Mesendoderm (in vitro differentiated cells): Measurements from ENCODE around the gene TEX14.

Experiments
- DNase-seq: peaks from one replicate; pipeline ENCODE4 v3.0.0; 2013
- H2AK5ac ChIP-seq: 2 replicates; pipeline ENCODE4 v1.6.1; 2013; ENCODE audit warnings: low read length, inconsistent platforms
- H2BK120ac ChIP-seq: 2 replicates; pipeline ENCODE4 v1.6.1; 2013; ENCODE audit warnings: low read depth, mild to moderate bottlenecking, low read length, moderate library complexity, mixed read lengths
- H2BK15ac ChIP-seq: replicated peaks from 2 replicates; pipeline ENCODE4 v1.6.1; 2013; ENCODE audit warnings: low read depth, mild to moderate bottlenecking, moderate library complexity
- H2BK5ac ChIP-seq: 2 replicates; pipeline ENCODE4 v1.6.1; 2013; ENCODE audit warnings: low read length, inconsistent platforms
- H3K18ac ChIP-seq: 2 replicates; pipeline ENCODE4 v1.6.1; 2013; ENCODE audit warnings: mild to moderate bottlenecking, low read length, mixed read lengths
- H3K23ac ChIP-seq: one replicate; pipeline ENCODE4 v1.6.1; 2013; ENCODE audit warnings: low read length
- H3K27ac ChIP-seq: 2 replicates; pipeline ENCODE4 v1.5.1; 2013; ENCODE audit warnings: low read depth, mild to moderate bottlenecking, inconsistent platforms, low read length, moderate library complexity
- H3K27me3 ChIP-seq: 2 replicates; pipeline ENCODE4 v1.6.1; 2013; ENCODE audit warnings: low read length, control low read depth, mild to moderate bottlenecking, inconsistent platforms; ENCODE audit not compliant: insufficient read depth, poor library complexity
- H3K36me3 ChIP-seq: 2 replicates; pipeline ENCODE4 v1.6.1; 2013; ENCODE audit warnings: low read length, inconsistent platforms; ENCODE audit not compliant: control insufficient read depth, insufficient read depth
- H3K4ac ChIP-seq: one replicate; pipeline ENCODE4 v1.6.1; 2013; ENCODE audit warnings: low read depth, mild to moderate bottlenecking, low read length, moderate library complexity
- H3K4me1 ChIP-seq: 2 replicates; pipeline ENCODE4 v1.6.1; 2013; ENCODE audit warnings: low read depth, low read length, inconsistent platforms; ENCODE audit not compliant: control insufficient read depth
- H3K4me2 ChIP-seq: 2 replicates; pipeline ENCODE4 v1.6.1; 2013; ENCODE audit warnings: low read length
- H3K4me3 ChIP-seq: 2 replicates; pipeline ENCODE4 v1.5.1; 2013; ENCODE audit warnings: mild to moderate bottlenecking, low read length
- H3K56ac ChIP-seq: one replicate; pipeline ENCODE4 v1.6.1; 2013; ENCODE audit warnings: low read length
- H3K79me1 ChIP-seq: 2 replicates; pipeline ENCODE4 v1.6.1; 2013; ENCODE audit warnings: low read length, inconsistent platforms
- H3K79me2 ChIP-seq: 2 replicates; pipeline ENCODE4 v1.6.1; 2013; ENCODE audit warnings: mild to moderate bottlenecking, low read length; ENCODE audit not compliant: control insufficient read depth, insufficient read depth
- H3K9ac ChIP-seq: 2 replicates; pipeline ENCODE4 v1.6.1; 2013; ENCODE audit warnings: low read length, inconsistent platforms
- H4K5ac ChIP-seq: one replicate; pipeline ENCODE4 v1.6.1; 2013; ENCODE audit warnings: low read length
- H4K8ac ChIP-seq: one replicate; pipeline ENCODE4 v1.6.1; 2013; ENCODE audit warnings: low read depth, mild to moderate bottlenecking, control low read depth, low read length, moderate library complexity
- WGBS: extraction: QIAGEN DNeasy Blood & Tissue Kit; methylation state at CpG from one replicate; pipeline ENCODE4 v1.1.7; 2013; ENCODE audit warnings: low lambda C conversion rate, missing lambda C conversion rate; ENCODE audit not compliant: insufficient coverage; ENCODE audit errors: extremely low coverage; 5-methylcytosine and 5-hydroxymethylcytosine counted together

The TEX14 gene

DNA sequence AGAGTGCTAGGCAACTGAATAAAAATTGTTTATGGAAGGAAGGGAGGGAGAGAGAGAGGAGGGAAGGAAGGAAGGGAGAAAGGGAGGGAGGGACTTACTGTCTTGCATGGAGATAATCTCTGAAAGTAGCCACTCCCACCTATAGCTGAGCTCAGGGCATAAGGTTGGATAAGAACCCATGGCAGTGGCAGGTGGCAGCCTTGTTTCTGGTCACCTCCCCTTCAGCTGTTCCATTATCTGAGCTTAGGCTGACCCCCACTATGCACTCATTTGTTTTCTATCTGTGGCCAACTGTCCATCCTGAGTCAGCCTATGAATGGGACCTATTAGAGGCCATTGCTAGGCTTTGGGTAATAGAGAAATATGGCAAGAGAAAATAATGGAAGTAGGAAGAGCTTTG is 152.1 kb downstream of the TEX14 start:
- Histone ChIP-seq H3K79me1 (no peaks in the 10 kb centered on the region), H3K79me2 (no peaks in the 10 kb centered on the region), H3K4me1 (no peaks in the 10 kb centered on the region), H2AK5ac (no peak overlapping the region), H3K4ac (no peak overlapping the region), H3K18ac (no peak overlapping the region), H2BK5ac (no peak overlapping the region), H3K36me3 (no peaks in the 10 kb centered on the region), H4K5ac (no peak overlapping the region), H2BK15ac (no peak overlapping the region), H2BK120ac (no peak overlapping the region), H3K27ac (no peak overlapping the region), H3K9ac (no peak overlapping the region), H3K23ac (no peak overlapping the region), H3K27me3 (no peaks in the 10 kb centered on the region), H3K4me2 (no peak overlapping the region), H4K8ac (no peak overlapping the region), H3K4me3 (no peak overlapping the region), H3K56ac (no peak overlapping the region)
- no peak for DNase-seq

DNA sequence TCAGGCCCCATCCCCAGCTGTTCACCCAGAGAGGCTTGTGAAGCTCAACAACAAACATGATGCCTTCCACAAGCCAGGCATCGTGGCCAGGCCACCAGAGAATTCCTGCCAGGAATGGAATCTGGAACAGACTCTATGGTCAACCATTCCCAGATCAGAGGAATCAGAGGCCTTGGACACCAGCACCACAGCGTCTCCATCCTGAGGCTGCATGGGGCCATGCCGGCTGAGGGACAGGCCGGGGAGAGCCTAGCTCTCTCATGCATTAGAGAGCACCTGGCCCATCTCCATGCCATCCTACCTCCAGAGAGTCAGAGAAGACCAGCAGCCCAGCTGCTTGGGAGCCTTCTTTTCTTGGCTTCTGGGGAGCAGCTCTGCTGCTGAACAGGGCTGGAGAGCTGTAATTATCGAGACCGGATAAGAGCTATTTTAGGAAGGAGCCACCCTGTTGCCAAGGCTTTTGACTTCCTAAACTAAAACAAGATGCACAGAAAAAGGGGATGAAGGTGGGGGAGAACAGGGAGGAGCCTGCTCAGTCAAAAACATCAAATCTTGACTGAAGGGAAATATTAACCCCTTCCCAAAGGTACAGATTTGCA is 152.9 kb downstream of the TEX14 start:
- Histone ChIP-seq H3K4me3 (no peak overlapping the region), H2BK15ac (no peak overlapping the region), H3K56ac (no peak overlapping the region), H3K27me3 (no peaks in the 10 kb centered on the region), H3K9ac (no peak overlapping the region), H3K4me2 (no peak overlapping the region), H3K27ac (no peak overlapping the region), H3K36me3 (no peaks in the 10 kb centered on the region), H3K18ac (no peak overlapping the region), H2BK120ac (no peak overlapping the region), H3K79me2 (no peaks in the 10 kb centered on the region), H3K23ac (no peak overlapping the region), H4K8ac (no peak overlapping the region), H3K4me1 (no peaks in the 10 kb centered on the region), H3K4ac (no peak overlapping the region), H2AK5ac (no peak overlapping the region), H2BK5ac (no peak overlapping the region), H3K79me1 (no peaks in the 10 kb centered on the region), H4K5ac (no peak overlapping the region)
- DNase-seq: no peak
- no CpG with 5 or more reads among the region's 6 CpGs for WGBS

DNA sequence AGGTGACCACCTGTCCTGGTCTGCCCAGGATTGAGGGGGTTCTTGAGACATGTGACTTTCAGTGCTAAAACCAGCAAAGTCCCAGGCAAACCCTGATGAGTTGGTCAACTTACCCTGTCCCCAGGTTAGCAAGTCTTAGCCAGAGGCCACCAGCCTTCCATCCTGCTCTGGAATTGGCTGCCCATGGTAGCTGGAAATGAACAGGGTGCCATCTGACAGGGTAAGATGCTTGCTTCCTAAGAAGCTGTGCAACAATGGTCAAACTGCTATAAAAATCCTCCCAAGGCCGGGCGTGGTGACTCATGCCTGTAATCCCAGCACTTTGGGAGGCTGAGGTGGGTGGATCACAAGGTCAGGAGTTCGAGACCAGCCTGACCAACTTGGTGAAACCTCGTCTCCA is 154.6 kb downstream of the TEX14 start:
- Histone ChIP-seq H3K79me1 (no peaks in the 10 kb centered on the region), H3K56ac (no peak overlapping the region), H3K9ac (no peak overlapping the region), H2BK120ac (no peak overlapping the region), H3K36me3 (no peaks in the 10 kb centered on the region), H3K27me3 (no peaks in the 10 kb centered on the region), H3K4ac (no peak overlapping the region), H3K4me1 (no peaks in the 10 kb centered on the region), H2BK15ac (no peak overlapping the region), H2AK5ac (no peak overlapping the region), H4K8ac (no peak overlapping the region), H3K4me2 (no peak overlapping the region), H4K5ac (no peak overlapping the region), H3K27ac (no peak overlapping the region), H2BK5ac (no peak overlapping the region), H3K18ac (no peak overlapping the region), H3K79me2 (no peaks in the 10 kb centered on the region), H3K23ac (no peak overlapping the region), H3K4me3 (no peak overlapping the region)
- no peak for DNase-seq
- no CpG with 5 or more reads among the region's 4 CpGs for WGBS

DNA sequence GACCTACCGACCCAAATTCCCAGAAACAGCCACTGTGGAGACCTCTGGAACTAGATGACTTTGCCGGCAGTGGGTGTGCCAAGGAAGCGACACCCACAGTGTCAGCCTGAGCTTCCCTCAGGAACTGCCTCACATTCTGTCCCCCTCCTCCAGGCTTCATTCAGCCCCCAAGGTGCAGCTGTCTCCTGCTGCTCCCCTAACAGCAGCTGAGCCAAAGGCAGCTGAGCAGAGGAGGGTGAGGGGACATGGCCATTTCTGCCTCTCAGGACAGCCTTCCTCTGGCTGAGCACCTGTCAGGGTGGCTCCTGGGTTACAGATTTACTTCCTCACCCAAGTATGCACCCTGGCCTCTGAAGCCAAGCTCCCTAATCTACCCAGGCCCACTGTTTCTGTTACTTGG is 155.3 kb downstream of the TEX14 start:
- no peak for DNase-seq
- Histone ChIP-seq H3K4me3 (no peak overlapping the region), H3K56ac (no peak overlapping the region), H3K18ac (no peak overlapping the region), H2BK5ac (no peak overlapping the region), H3K36me3 (no peaks in the 10 kb centered on the region), H4K5ac (no peak overlapping the region), H3K4ac (no peak overlapping the region), H2AK5ac (no peak overlapping the region), H3K27me3 (no peaks in the 10 kb centered on the region), H3K4me1 (no peaks in the 10 kb centered on the region), H3K4me2 (no peak overlapping the region), H3K9ac (no peak overlapping the region), H3K23ac (no peak overlapping the region), H2BK15ac (no peak overlapping the region), H3K79me1 (no peaks in the 10 kb centered on the region), H3K27ac (no peak overlapping the region), H4K8ac (no peak overlapping the region), H3K79me2 (no peaks in the 10 kb centered on the region), H2BK120ac (no peak overlapping the region)
- WGBS: no CpG with 5 or more reads among the region's 3 CpGs

DNA sequence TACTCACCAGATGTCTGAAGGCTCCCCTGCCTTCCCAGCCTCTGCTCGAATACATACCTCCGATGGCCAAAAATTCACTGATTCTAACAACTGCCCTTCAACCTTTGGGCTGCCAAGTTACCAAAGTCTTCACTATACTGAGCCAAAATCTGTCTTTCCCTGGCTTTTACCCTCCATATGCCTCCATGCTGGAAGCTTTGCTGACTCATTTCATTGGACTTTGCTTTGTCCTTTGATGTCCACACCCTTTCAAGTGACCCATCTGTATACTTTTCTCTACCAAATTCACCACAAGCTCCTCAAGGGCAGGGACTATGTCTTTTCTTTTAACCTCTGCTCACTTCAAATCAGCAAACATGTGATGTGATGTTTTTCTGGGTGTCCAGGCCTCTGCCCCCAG is 156.4 kb downstream of the TEX14 start:
- Histone ChIP-seq H2BK120ac (no peak overlapping the region), H3K4ac (no peak overlapping the region), H2BK5ac (no peak overlapping the region), H3K56ac (no peak overlapping the region), H3K4me3 (no peak overlapping the region), H3K27ac (no peak overlapping the region), H2AK5ac (no peak overlapping the region), H3K23ac (no peak overlapping the region), H4K8ac (no peak overlapping the region), H2BK15ac (no peak overlapping the region), H4K5ac (no peak overlapping the region), H3K9ac (no peak overlapping the region), H3K4me1 (no peaks in the 10 kb centered on the region), H3K36me3 (no peaks in the 10 kb centered on the region), H3K18ac (no peak overlapping the region), H3K4me2 (no peak overlapping the region), H3K27me3 (no peaks in the 10 kb centered on the region), H3K79me2 (no peaks in the 10 kb centered on the region), H3K79me1 (no peaks in the 10 kb centered on the region)
- WGBS: no CpG with 5 or more reads among the region's 2 CpGs
- DNase-seq: no peak

DNA sequence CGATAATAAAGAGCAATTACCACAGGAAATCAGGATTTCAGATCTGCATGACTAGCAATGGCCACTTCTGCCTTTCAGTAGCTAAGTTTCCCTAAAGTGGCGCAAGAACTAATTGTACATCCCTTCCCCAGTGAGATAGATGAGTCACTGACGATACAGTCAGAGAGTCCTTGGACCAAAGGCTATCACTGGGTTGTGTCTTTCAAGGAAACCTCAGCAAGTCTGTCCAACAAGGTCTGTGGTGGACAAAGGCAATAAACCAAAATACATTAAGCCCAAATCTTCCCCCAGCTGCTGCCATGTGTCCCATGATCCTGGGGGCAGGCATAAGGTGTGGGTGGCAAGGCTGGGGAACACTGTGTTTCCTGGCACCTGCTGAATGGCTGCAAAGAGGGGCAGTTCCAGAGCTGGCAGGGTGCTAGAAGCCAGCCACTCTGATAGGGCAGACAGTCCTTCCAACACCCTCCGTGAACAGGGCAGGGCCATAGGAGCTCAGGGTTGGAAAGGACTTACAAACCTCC is 156.9 kb downstream of the TEX14 start:
- Histone ChIP-seq H3K18ac (no peak overlapping the region), H3K36me3 (no peaks in the 10 kb centered on the region), H2BK15ac (no peak overlapping the region), H3K9ac (no peak overlapping the region), H3K4me3 (no peak overlapping the region), H3K27ac (no peak overlapping the region), H3K4me1 (no peaks in the 10 kb centered on the region), H3K4ac (no peak overlapping the region), H3K79me2 (no peaks in the 10 kb centered on the region), H3K27me3 (no peaks in the 10 kb centered on the region), H3K56ac (no peak overlapping the region), H3K79me1 (no peaks in the 10 kb centered on the region), H2BK120ac (no peak overlapping the region), H2BK5ac (no peak overlapping the region), H3K23ac (no peak overlapping the region), H3K4me2 (no peak overlapping the region), H4K8ac (no peak overlapping the region), H2AK5ac (no peak overlapping the region), H4K5ac (no peak overlapping the region)
- WGBS: no CpG with 5 or more reads among the region's 4 CpGs
- DNase-seq: no peak
